Caco-2 (cell line): ENCODE data around the gene SLC35F5. TPM values are rescaled to one million over a fixed set of nuclear protein-coding genes. Genes with fewer than 3 reads are reported as not detected.
A peak's percentile ranks its signal among the peaks of the same experiment; 100 is the strongest.

Experiments
- BruUV-seq: library from RNA; stranded (reverse); fragments of 400-500 nt; replicated peaks from 2 replicates; lab custom pipeline; 2021; lab: Mats Ljungman, UMichigan
- CTCF ChIA-PET: fragments of 300-600 bp; sonication (Branson Sonifier 250); formaldehyde crosslinking; loops from one replicate; lab custom pipeline; 2022; ENCODE audit warnings: antibody characterized with exemption; lab: Charles Lee
- POLR2A ChIA-PET: fragments of 300-600 bp; sonication (Branson Sonifier 250); formaldehyde crosslinking; loops from one replicate; lab custom pipeline; 2022; ENCODE audit warnings: antibody characterized with exemption; lab: Charles Lee
- DNase-seq, 2 experiments: peaks; one replicate each; pipeline versions ENCODE4 v3.0.0 to v3.0.0-alpha.2; 2020 to 2022
- H3K27me3 ChIP-seq: replicated peaks from 2 replicates; pipeline ENCODE4 v1.6.0; 2011; ENCODE audit warnings: low read length; ENCODE audit not compliant: control insufficient read depth, insufficient read depth
- H3K36me3 ChIP-seq: 2 replicates; pipeline ENCODE4 v1.5.1; 2011; ENCODE audit warnings: low read length; ENCODE audit not compliant: control insufficient read depth, insufficient read depth
- H3K4me1 ChIP-seq: fragments of 250-450 bp; sonication (Bioruptor Pico); 2 replicates; pipeline ENCODE4 v1.5.1; 2020; ENCODE audit warnings: mild to moderate bottlenecking
- H3K4me3 ChIP-seq: 2 replicates; pipeline ENCODE4 v1.5.1; 2011; ENCODE audit warnings: low read depth, mild to moderate bottlenecking, control low read depth, low read length
- H3K9me3 ChIP-seq: fragments of 250-450 bp; sonication (Bioruptor Pico); 2 replicates; pipeline ENCODE4 v1.5.1; 2020; ENCODE audit warnings: mild to moderate bottlenecking, moderate library complexity
- H3K27ac Mint-ChIP-seq: one replicate; pipeline ENCODE4 v1.8.0; 2022; ENCODE audit warnings: mixed read lengths; ENCODE audit not compliant: unreplicated experiment
- H3K27me3 Mint-ChIP-seq: one replicate; pipeline ENCODE4 v1.8.0; 2022; ENCODE audit warnings: mixed read lengths; ENCODE audit not compliant: insufficient read depth, unreplicated experiment
- H3K36me3 Mint-ChIP-seq: one replicate; pipeline ENCODE4 v1.8.0; 2022; ENCODE audit warnings: mild to moderate bottlenecking, mixed read lengths; ENCODE audit not compliant: insufficient read depth, unreplicated experiment
- H3K4me1 Mint-ChIP-seq: one replicate; pipeline ENCODE4 v1.8.0; 2022; ENCODE audit warnings: low read depth, mixed read lengths; ENCODE audit not compliant: unreplicated experiment
- H3K4me3 Mint-ChIP-seq: one replicate; pipeline ENCODE4 v1.8.0; 2022; ENCODE audit warnings: mild to moderate bottlenecking, moderate library complexity, mixed read lengths; ENCODE audit not compliant: unreplicated experiment
- H3K9me3 Mint-ChIP-seq: one replicate; pipeline ENCODE4 v1.8.0; 2022; ENCODE audit warnings: mixed read lengths; ENCODE audit not compliant: unreplicated experiment
- CTCF ChIP-seq, 2 experiments: fragments of 200-600 bp in 1 of 2; IDR thresholded peaks; 1 replicate in 1 of 2; 2 replicates in 1 of 2; pipeline versions ENCODE4 v1.5.1 to v1.8.0; 2011 to 2022; ENCODE audit warnings: antibody characterized with exemption in 1 of 2, control low read depth in 1 of 2, inconsistent platforms in 1 of 2, low read depth in 1 of 2, low read length in 1 of 2, mild to moderate bottlenecking in 1 of 2, moderate library complexity in 1 of 2; ENCODE audit not compliant: insufficient read depth in 1 of 2, severe bottlenecking in 1 of 2, unreplicated experiment in 1 of 2
- intact Hi-C: fragments of 100-400 bp; cut with micrococcal nuclease; formaldehyde crosslinking; loops from one replicate; pipeline ENCODE4 v1.10.0; 2022; ENCODE audit not compliant: unreplicated experiment
- total RNA-seq: library from RNA; stranded (reverse); gene quantifications from 2 replicates; pipeline ENCODE4 v1.2.3, GENCODE V29; 2022

The SLC35F5 gene
- total RNA-seq, 1 experiment from 2014 or later: 149 TPM

- CTCF ChIA-PET: no interaction called here
- peaks cover 3% of the 10 kb centered on the region; the same call in 1 of the 2 replicates for H3K4me1 ChIP-seq
- no TSS peak for BruUV-seq
- no peaks in the 10 kb centered on the region for H3K27me3 ChIP-seq
- no peak for TF ChIP-seq CTCF (IDR thresholded peaks at IDR 0.05; ENCODE audit: insufficient read depth in 1 of 2, low read depth in 1 of 2, low read length in 1 of 2, severe bottlenecking in 1 of 2, unreplicated experiment in 1 of 2)
- H3K9me3 Mint-ChIP-seq: peaks cover 8% of the 10 kb centered on the region
- POLR2A ChIA-PET: no interaction called here
- DNase-seq: no peak
- peaks cover 8% of the 10 kb centered on the region for H3K9me3 ChIP-seq
- H3K27me3 Mint-ChIP-seq: no peaks in the 10 kb centered on the region
- no peak overlapping the region for H3K4me3 ChIP-seq
- no peak overlapping the region for H3K27ac Mint-ChIP-seq
- intact Hi-C loops: no loop called here
- H3K36me3 Mint-ChIP-seq: peaks cover 1% of the 10 kb centered on the region
- H3K4me1 Mint-ChIP-seq: no peaks in the 10 kb centered on the region
- H3K4me3 Mint-ChIP-seq: no peak overlapping the region
- H3K36me3 ChIP-seq: no peaks in the 10 kb centered on the region
These were observed 4.0 kb upstream of the SLC35F5 start for GRCh38 chr2:113760400-113760799.

GRCh38 chr2:113757138-113757657 lies 756 bp upstream of the SLC35F5 start:
- no peak for TF ChIP-seq CTCF (IDR thresholded peaks at IDR 0.05; ENCODE audit: insufficient read depth in 1 of 2, low read depth in 1 of 2, low read length in 1 of 2, severe bottlenecking in 1 of 2, unreplicated experiment in 1 of 2)
- Mint-ChIP-seq H3K27ac (peak overlapping the region; percentile 93), H3K9me3 (no peaks in the 10 kb centered on the region), H3K27me3 (no peaks in the 10 kb centered on the region), H3K4me1 (no peaks in the 10 kb centered on the region), H3K36me3 (peaks cover 24% of the 10 kb centered on the region), H3K4me3 (peak overlapping the region; percentile 77)
- DNase-seq: peak in 1 of 2 experiments; percentile 21
- TSS peak; percentile 98 for BruUV-seq
- intact Hi-C loops: loop anchor here (1.0 to 5.0 kb wide), 4 partner anchors 40 to 795 kb away; no protein-coding TSS in a partner anchor
- Histone ChIP-seq H3K4me3 (peak overlapping the region; percentile 81), H3K4me1 (peaks cover 9% of the 10 kb centered on the region), H3K36me3 (no peaks in the 10 kb centered on the region), H3K9me3 (no peaks in the 10 kb centered on the region), H3K27me3 (no peaks in the 10 kb centered on the region)
- ChIA-PET CTCF (interaction anchor here (0.6 to 1.1 kb wide), 4 partner anchors 12 to 80 kb away, joined by 3 to 4 read pairs (median 4); no protein-coding TSS in a partner anchor), POLR2A (interaction anchor here (0.6 to 1.8 kb wide), 12 partner anchors 12 to 193 kb away, joined by 3 to 20 read pairs (median 4); partner anchors contain the start of gene ACTR3)

GRCh38 chr2:113755835-113756354 lies 547 bp downstream of the SLC35F5 start:
- Histone ChIP-seq H3K9me3 (no peaks in the 10 kb centered on the region), H3K4me3 (peak overlapping the region; percentile 81), H3K27me3 (no peaks in the 10 kb centered on the region), H3K4me1 (peaks cover 9% of the 10 kb centered on the region), H3K36me3 (no peaks in the 10 kb centered on the region)
- no peaks in the 10 kb centered on the region for H3K27me3 Mint-ChIP-seq
- TF ChIP-seq CTCF (IDR thresholded peaks at IDR 0.05; ENCODE audit: insufficient read depth in 1 of 2, low read depth in 1 of 2, low read length in 1 of 2, severe bottlenecking in 1 of 2, unreplicated experiment in 1 of 2): peak in 1 of 2 experiments; percentile 16
- no peak for DNase-seq
- intact Hi-C loops: loop anchor here (1.0 to 5.0 kb wide), 4 partner anchors 41 to 796 kb away; no protein-coding TSS in a partner anchor
- ChIA-PET POLR2A (interaction anchor here (0.5 to 1.8 kb wide), 18 partner anchors 12 to 230 kb away, joined by 3 to 20 read pairs (median 4); partner anchors contain the start of gene ACTR3), CTCF (interaction anchor here (1.0 to 1.1 kb wide), 2 partner anchors 41 to 121 kb away, joined by 3 read pairs; no protein-coding TSS in a partner anchor)
- H3K4me1 Mint-ChIP-seq: no peaks in the 10 kb centered on the region
- H3K9me3 Mint-ChIP-seq: no peaks in the 10 kb centered on the region
- BruUV-seq: no TSS peak
- H3K4me3 Mint-ChIP-seq: peak overlapping the region; percentile 77
- H3K27ac Mint-ChIP-seq: peak overlapping the region; percentile 63
- H3K36me3 Mint-ChIP-seq: peaks cover 37% of the 10 kb centered on the region
